MM.1S (cell line): Measurements from ENCODE around the gene ROCK1.

Experiments used
- DNase-seq: peaks from one replicate; pipeline ENCODE4 v3.0.0-alpha.2; 2015
- H2AFZ ChIP-seq: fragments of 300-600 bp; sonication (generic); 2 replicates; pipeline ENCODE4 v1.6.0; 2016; ENCODE audit warnings: antibody characterized with exemption, low read length
- H3F3A ChIP-seq: fragments of 300-600 bp; sonication (generic); 2 replicates; pipeline ENCODE4 v1.6.1; 2016; ENCODE audit warnings: mild to moderate bottlenecking, antibody characterized with exemption, low read length, moderate library complexity, mixed read lengths; ENCODE audit not compliant: insufficient read depth
- H3K27ac ChIP-seq: fragments of 300-600 bp; sonication (generic); 2 replicates; pipeline ENCODE4 v1.5.1; 2016; ENCODE audit warnings: mild to moderate bottlenecking, low read length
- H3K27me3 ChIP-seq: fragments of 300-600 bp; sonication (generic); replicated peaks from 2 replicates; pipeline ENCODE4 v1.6.0; 2016; ENCODE audit warnings: low read length; ENCODE audit not compliant: insufficient read depth
- H3K36me3 ChIP-seq: fragments of 300-600 bp; sonication (generic); replicated peaks from 2 replicates; pipeline ENCODE4 v1.6.1; 2016; ENCODE audit warnings: mild to moderate bottlenecking, low read length, mixed read lengths; ENCODE audit not compliant: insufficient read depth
- H3K4me1 ChIP-seq: fragments of 300-600 bp; sonication (generic); 2 replicates; pipeline ENCODE4 v1.6.1; 2016; ENCODE audit warnings: low read length, mixed read lengths
- H3K4me2 ChIP-seq: fragments of 300-600 bp; sonication (generic); 2 replicates; pipeline ENCODE4 v1.6.0; 2016; ENCODE audit warnings: low read depth, low read length
- H3K4me3 ChIP-seq: fragments of 300-600 bp; sonication (generic); 2 replicates; pipeline ENCODE4 v1.5.1; 2016; ENCODE audit warnings: low read length, mixed read lengths
- H3K79me2 ChIP-seq: fragments of 300-600 bp; sonication (generic); 2 replicates; pipeline ENCODE4 v1.6.1; 2016; ENCODE audit warnings: mixed run types, low read length, mixed read lengths
- H3K9ac ChIP-seq: fragments of 300-600 bp; sonication (generic); 2 replicates; pipeline ENCODE4 v1.6.1; 2016; ENCODE audit warnings: low read length, mixed read lengths
- H3K9me2 ChIP-seq: fragments of 300-600 bp; sonication (generic); replicated peaks from 2 replicates; pipeline ENCODE4 v1.6.1; 2016; ENCODE audit warnings: mild to moderate bottlenecking, low read length, mixed read lengths; ENCODE audit not compliant: insufficient read depth
- H3K9me3 ChIP-seq: fragments of 300-600 bp; sonication (generic); replicated peaks from 2 replicates; pipeline ENCODE4 v1.6.1; 2016; ENCODE audit warnings: mild to moderate bottlenecking, low read length, mixed read lengths; ENCODE audit not compliant: insufficient read depth
- H4K20me1 ChIP-seq: fragments of 300-600 bp; sonication (generic); 2 replicates; pipeline ENCODE4 v1.6.1; 2016; ENCODE audit warnings: mild to moderate bottlenecking, low read length, moderate library complexity, mixed read lengths; ENCODE audit not compliant: insufficient read depth
- CTCF ChIP-seq: fragments of 300-600 bp; sonication (generic); IDR thresholded peaks from 2 replicates; pipeline ENCODE4 v1.5.1; 2016; ENCODE audit warnings: antibody characterized with exemption, low read length, mixed read lengths
- EZH2 ChIP-seq: fragments of 300-600 bp; sonication (generic); optimal IDR thresholded peaks from 2 replicates; pipeline ENCODE3; 2017; ENCODE audit warnings: low read depth, mild to moderate bottlenecking, antibody characterized with exemption, low read length, mixed read lengths
- EZH2phosphoT487 ChIP-seq: fragments of 300-600 bp; sonication (generic); IDR thresholded peaks from 2 replicates; pipeline ENCODE4 v1.6.1; 2018; ENCODE audit warnings: antibody characterized with exemption, low read length

ROCK1 gene

GRCh38 chr18:21080576-21080975 lies 31.0 kb downstream of the ROCK1 start:
- Histone ChIP-seq H3K27ac (no peak overlapping the region), H3K36me3 (no peaks in the 10 kb centered on the region), H3K4me1 (no peaks in the 10 kb centered on the region), H3K9ac (no peak overlapping the region), H3K4me2 (no peak overlapping the region), H3K79me2 (peaks cover 98% of the 10 kb centered on the region), H3K27me3 (no peaks in the 10 kb centered on the region), H3K4me3 (no peak overlapping the region), H2AFZ (no peak overlapping the region), H4K20me1 (peaks cover 21% of the 10 kb centered on the region; the same call in 1 of the 2 replicates), H3F3A (no peaks in the 10 kb centered on the region), H3K9me3 (no peaks in the 10 kb centered on the region), H3K9me2 (no peaks in the 10 kb centered on the region; the same call in 1 of the 2 replicates)
- DNase-seq, result no peak
- TF ChIP-seq CTCF (no peak), EZH2 (no peak), EZH2phosphoT487 (no peak)

- Histone ChIP-seq H3K4me3 (no peak overlapping the region), H3K4me1 (no peaks in the 10 kb centered on the region), H4K20me1 (peaks cover 12% of the 10 kb centered on the region), H3K79me2 (peaks cover 91% of the 10 kb centered on the region), H3K27ac (no peak overlapping the region), H3K27me3 (no peaks in the 10 kb centered on the region), H3K36me3 (no peaks in the 10 kb centered on the region), H3K9me3 (no peaks in the 10 kb centered on the region), H3K9ac (no peak overlapping the region), H3K4me2 (no peak overlapping the region), H2AFZ (no peak overlapping the region), H3K9me2 (no peaks in the 10 kb centered on the region), H3F3A (no peaks in the 10 kb centered on the region)
- no peak for DNase-seq
- TF ChIP-seq EZH2 (no peak), CTCF (no peak), EZH2phosphoT487 (no peak)
Measured at GRCh38 chr18:21074336-21075323, 37.0 kb downstream of the ROCK1 start.

GRCh38 chr18:21073180-21073579 lies 38.4 kb downstream of the ROCK1 start:
- H3K27ac ChIP-seq, result no peak overlapping the region
- H3K27me3 ChIP-seq, result no peaks in the 10 kb centered on the region
- peaks cover 76% of the 10 kb centered on the region for H3K79me2 ChIP-seq
- H3K9me2 ChIP-seq, result no peaks in the 10 kb centered on the region
- H3K36me3 ChIP-seq, result no peaks in the 10 kb centered on the region; the same call in 1 of the 2 replicates
- no peak overlapping the region for H3K9ac ChIP-seq
- no peaks in the 10 kb centered on the region for H3K9me3 ChIP-seq
- peaks cover 12% of the 10 kb centered on the region for H4K20me1 ChIP-seq
- no peak overlapping the region for H3K4me2 ChIP-seq
- H3F3A ChIP-seq, result no peaks in the 10 kb centered on the region
- H2AFZ ChIP-seq, result no peak overlapping the region
- TF ChIP-seq CTCF, result no peak
- no peaks in the 10 kb centered on the region for H3K4me1 ChIP-seq
- no peak overlapping the region for H3K4me3 ChIP-seq
- DNase-seq, result no peak
